Prostate gland (tissue), 2 donors: ENCODE results near the gene PLCB1.

Experiments used
- CTCF ChIP-seq, 4 experiments: fragments of 200-600 bp in 2 of 4; fragments of 450-650 bp in 2 of 4; sonication (generic) in 2 of 4; IDR thresholded peaks; 1 replicate in 3 of 4; 2 replicates in 1 of 4; pipeline ENCODE4 v1.5.1; 2016 to 2019; ENCODE audit warnings: antibody characterized with exemption in 4 of 4, mild to moderate bottlenecking in 2 of 4, moderate library complexity in 2 of 4
- POLR2A ChIP-seq: fragments of 450-650 bp; IDR thresholded peaks from one replicate; pipeline ENCODE4 v1.6.1; 2016; ENCODE audit warnings: antibody characterized with exemption, mild to moderate bottlenecking

GRCh38 chr20:8399947-8400346 is 267.9 kb downstream of the PLCB1 start:
- TF ChIP-seq CTCF (IDR thresholded peaks at IDR 0.05) = no peak
- TF ChIP-seq POLR2A = no peak
